C4-2B (cell line): ENCODE results near the gene PDSS2.

Experiments
- ZFX ChIP-seq: fragments of 450-650 bp; IDR thresholded peaks from 2 replicates; pipeline ENCODE4 v1.6.1; 2017
- TF ChIP-seq, protein P1 (sequence below): fragments of 450-650 bp; conservative IDR thresholded peaks from 2 replicates; pipeline ENCODE4 v1.5.1; 2017; ENCODE audit warnings: mild to moderate bottlenecking

DNA sequence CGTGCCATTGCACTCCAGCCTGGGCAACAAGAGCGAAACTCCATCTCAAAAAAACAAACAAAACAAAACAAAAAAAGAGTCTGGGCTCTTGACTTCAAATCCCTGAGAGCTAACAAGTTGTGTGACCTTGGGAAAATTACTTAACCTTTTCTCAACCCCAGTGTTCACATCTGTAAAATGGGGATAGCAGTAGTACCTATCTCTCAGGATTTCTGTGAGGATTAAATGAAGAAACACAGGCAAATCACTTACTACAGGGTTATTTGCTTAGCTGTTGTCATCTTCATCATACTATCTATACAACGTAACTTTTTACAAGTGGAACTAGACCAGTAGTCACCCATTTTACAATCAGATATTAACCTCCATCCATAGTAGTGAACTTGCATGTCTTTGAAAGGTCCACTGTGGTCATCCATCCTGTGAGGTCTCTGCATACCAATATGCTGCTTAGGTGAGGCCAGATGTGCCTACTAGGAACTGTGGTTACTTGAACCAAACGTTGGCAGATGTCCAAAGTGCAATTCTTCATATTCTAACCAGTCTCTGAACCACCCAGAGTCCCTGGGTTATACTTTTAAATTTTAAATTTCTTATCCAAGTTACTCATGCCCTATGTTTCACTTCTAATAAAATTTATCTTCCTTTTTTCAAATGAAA, 215.2 kb downstream of the PDSS2 start:
- TF ChIP-seq, protein P1, sequence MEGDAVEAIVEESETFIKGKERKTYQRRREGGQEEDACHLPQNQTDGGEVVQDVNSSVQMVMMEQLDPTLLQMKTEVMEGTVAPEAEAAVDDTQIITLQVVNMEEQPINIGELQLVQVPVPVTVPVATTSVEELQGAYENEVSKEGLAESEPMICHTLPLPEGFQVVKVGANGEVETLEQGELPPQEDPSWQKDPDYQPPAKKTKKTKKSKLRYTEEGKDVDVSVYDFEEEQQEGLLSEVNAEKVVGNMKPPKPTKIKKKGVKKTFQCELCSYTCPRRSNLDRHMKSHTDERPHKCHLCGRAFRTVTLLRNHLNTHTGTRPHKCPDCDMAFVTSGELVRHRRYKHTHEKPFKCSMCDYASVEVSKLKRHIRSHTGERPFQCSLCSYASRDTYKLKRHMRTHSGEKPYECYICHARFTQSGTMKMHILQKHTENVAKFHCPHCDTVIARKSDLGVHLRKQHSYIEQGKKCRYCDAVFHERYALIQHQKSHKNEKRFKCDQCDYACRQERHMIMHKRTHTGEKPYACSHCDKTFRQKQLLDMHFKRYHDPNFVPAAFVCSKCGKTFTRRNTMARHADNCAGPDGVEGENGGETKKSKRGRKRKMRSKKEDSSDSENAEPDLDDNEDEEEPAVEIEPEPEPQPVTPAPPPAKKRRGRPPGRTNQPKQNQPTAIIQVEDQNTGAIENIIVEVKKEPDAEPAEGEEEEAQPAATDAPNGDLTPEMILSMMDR, result no peak
- no peak for TF ChIP-seq ZFX
